ENCODE results near the gene RASD1. TPM values are rescaled to one million over a fixed set of nuclear protein-coding genes. Genes with fewer than 3 reads are reported as not detected.

Gene RASD1
- polyA plus RNA-seq, 1 of the 3 experiments (the other 2 are of a cell fraction): 0.43 TPM

DNA sequence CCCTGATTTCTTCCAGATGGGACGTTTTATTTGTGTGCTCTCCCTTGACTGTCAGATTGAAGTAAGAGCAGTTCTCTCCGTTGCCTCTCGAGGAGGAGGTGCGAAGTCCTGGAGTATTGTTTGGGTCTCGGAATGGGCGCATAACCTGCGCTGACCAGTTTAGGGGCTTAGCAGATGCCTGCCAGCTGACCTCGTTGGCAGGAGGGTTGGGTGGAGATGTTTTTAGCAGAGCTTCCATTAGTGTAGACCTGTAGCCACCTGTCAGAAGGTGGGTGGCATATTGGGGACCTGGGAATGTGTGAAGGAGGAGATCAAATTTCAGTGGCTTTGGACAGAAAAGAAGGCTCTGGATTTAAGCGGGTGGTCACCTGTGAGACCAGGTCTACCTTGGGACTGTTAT, 3.6 kb downstream of the RASD1 start (continued):
- TF ChIP-seq TEAD4 (IDR thresholded peaks at IDR 0.05; ENCODE audit: borderline replicate concordance, insufficient read depth) (no peak), POLR2AphosphoS5 (IDR thresholded peaks at IDR 0.05; ENCODE audit: low read depth, low read length) (no peak), EP300 (IDR thresholded peaks at IDR 0.05; ENCODE audit: borderline replicate concordance in 1 of 2, low read depth in 1 of 2, low read length in 1 of 2) (no peak), JUND (IDR thresholded peaks at IDR 0.05) (no peak)
- TF ChIP-seq, protein P1, sequence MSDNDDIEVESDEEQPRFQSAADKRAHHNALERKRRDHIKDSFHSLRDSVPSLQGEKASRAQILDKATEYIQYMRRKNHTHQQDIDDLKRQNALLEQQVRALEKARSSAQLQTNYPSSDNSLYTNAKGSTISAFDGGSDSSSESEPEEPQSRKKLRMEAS (IDR thresholded peaks at IDR 0.05; ENCODE audit: low read depth): no peak

DNA sequence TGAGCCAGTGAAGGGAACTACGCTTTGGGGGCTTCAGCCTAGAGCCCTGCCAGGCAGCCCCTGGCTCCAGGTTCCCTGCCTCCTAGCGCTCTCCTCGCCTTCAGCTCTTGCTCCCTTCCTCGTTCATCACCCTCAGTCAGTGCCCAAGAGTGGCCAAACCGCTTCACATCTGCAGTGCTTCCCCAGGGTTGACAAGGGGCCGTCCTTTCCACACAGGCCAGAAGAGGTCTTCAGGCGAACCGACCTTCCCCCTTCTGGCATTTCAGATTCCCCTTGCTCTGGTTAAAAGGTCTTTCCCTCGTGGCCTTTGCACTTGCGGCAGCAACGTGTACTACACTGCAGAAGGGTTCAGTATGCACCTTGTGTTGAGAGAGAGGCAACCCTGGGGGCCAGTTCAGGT, 4.1 kb downstream of the RASD1 start:
- Histone ChIP-seq H3K27me3 (ENCODE audit: insufficient read depth) (no peaks in the 10 kb centered on the region), H3K4me2 (no peak overlapping the region), H3K4me3 (ENCODE audit: low read depth in 2 of 2, low read length in 1 of 2) (no peak overlapping the region), H3K4me1 (ENCODE audit: control insufficient read depth in 1 of 2, insufficient read depth in 2 of 2, low read depth in 1 of 2, low read length in 1 of 2) (peaks cover 0 to 6% of the 10 kb centered on the region in 2 experiments; a peak in 1 of 4 replicates), H3K9me2 (no peaks in the 10 kb centered on the region), H3K9ac (no peak overlapping the region), H3K9me3 (no peaks in the 10 kb centered on the region), H3F3A (replicated peaks; ENCODE audit: insufficient read depth) (peaks cover 2% of the 10 kb centered on the region), H4K20me1 (ENCODE audit: insufficient read depth) (0 out of 2 replicates have a peak, but pooled peaks cover 5% of the 10 kb centered on the region), H2AFZ (ENCODE audit: low read depth) (no peak overlapping the region), H3K36me3 (replicated peaks in 1 of 2; ENCODE audit: control insufficient read depth in 1 of 2, insufficient read depth in 2 of 2, low read length in 1 of 2) (peaks cover 3 to 39% of the 10 kb centered on the region in 2 experiments), H3K79me2 (ENCODE audit: insufficient read depth) (no peaks in the 10 kb centered on the region; the same call in 1 of the 2 replicates), H3K27ac (ENCODE audit: low read depth in 2 of 2, low read length in 1 of 2) (no peak overlapping the region)
- no peak for DNase-seq
- ChIA-PET CTCF (interaction anchor here (1.0 to 4.0 kb wide), 3 partner anchors 77 to 136 kb away, joined by 3 to 18 read pairs (median 16); no protein-coding TSS in a partner anchor), POLR2A (no interaction called here)
- WGBS (ENCODE audit: low lambda C conversion rate): 93% methylated on average over 11 of the region's 11 CpGs
- no peak for TF ChIP-seq GABPA (IDR thresholded peaks at IDR 0.05; ENCODE audit: low read depth)
- TF ChIP-seq, protein P1 (IDR thresholded peaks at IDR 0.05; ENCODE audit: low read depth): no peak
- TF ChIP-seq, protein P2, sequence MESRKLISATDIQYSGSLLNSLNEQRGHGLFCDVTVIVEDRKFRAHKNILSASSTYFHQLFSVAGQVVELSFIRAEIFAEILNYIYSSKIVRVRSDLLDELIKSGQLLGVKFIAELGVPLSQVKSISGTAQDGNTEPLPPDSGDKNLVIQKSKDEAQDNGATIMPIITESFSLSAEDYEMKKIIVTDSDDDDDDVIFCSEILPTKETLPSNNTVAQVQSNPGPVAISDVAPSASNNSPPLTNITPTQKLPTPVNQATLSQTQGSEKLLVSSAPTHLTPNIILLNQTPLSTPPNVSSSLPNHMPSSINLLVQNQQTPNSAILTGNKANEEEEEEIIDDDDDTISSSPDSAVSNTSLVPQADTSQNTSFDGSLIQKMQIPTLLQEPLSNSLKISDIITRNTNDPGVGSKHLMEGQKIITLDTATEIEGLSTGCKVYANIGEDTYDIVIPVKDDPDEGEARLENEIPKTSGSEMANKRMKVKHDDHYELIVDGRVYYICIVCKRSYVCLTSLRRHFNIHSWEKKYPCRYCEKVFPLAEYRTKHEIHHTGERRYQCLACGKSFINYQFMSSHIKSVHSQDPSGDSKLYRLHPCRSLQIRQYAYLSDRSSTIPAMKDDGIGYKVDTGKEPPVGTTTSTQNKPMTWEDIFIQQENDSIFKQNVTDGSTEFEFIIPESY (IDR thresholded peaks at IDR 0.05; ENCODE audit: borderline replicate concordance, low read depth): no peak

DNA sequence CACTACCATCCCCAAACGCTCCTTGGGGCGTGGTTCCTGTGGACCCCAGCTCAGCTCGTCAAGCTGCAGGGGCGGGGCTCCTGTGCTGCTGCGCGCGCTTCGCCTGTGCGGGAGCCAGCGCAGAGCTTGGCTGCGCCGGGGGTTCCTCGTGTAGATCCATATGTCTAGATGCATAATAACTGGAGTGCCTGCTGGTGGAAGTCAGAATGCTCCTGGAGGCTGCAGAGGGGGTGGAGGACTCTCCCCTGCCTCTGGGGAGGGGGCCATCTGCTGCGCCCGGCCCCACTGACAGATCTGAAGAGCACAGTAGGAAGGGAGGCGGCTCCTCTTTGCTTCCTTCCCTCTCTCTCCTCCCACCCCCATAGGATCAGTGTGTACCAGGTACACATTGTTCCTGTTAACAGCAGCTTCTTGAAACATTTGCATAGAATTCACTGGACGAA, 4.6 kb downstream of the RASD1 start:
- Histone ChIP-seq H3K79me2 (ENCODE audit: insufficient read depth) (no peaks in the 10 kb centered on the region; the same call in 1 of the 2 replicates), H3K27me3 (ENCODE audit: insufficient read depth) (no peaks in the 10 kb centered on the region), H3K4me2 (no peak overlapping the region), H3K4me3 (ENCODE audit: low read depth in 2 of 2, low read length in 1 of 2) (no peak overlapping the region), H3K9ac (no peak overlapping the region), H3K9me2 (no peaks in the 10 kb centered on the region), H2AFZ (ENCODE audit: low read depth) (no peak overlapping the region), H4K20me1 (ENCODE audit: insufficient read depth) (0 out of 2 replicates have a peak, but pooled peaks cover 5% of the 10 kb centered on the region), H3K27ac (ENCODE audit: low read depth in 2 of 2, low read length in 1 of 2) (no peak overlapping the region), H3K4me1 (ENCODE audit: control insufficient read depth in 1 of 2, insufficient read depth in 2 of 2, low read depth in 1 of 2, low read length in 1 of 2) (peaks cover 0 to 3% of the 10 kb centered on the region in 2 experiments; a peak in 1 of 4 replicates), H3K36me3 (replicated peaks in 1 of 2; ENCODE audit: control insufficient read depth in 1 of 2, insufficient read depth in 2 of 2, low read length in 1 of 2) (peaks cover 3 to 39% of the 10 kb centered on the region in 2 experiments), H3K9me3 (no peaks in the 10 kb centered on the region), H3F3A (replicated peaks; ENCODE audit: insufficient read depth) (peaks cover 2% of the 10 kb centered on the region)
- DNase-seq: no peak
- POLR2A ChIA-PET: no interaction called here
- 90% methylated on average over 6 of the region's 17 CpGs for WGBS (ENCODE audit: low lambda C conversion rate)
- CTCF ChIA-PET: interaction anchor here (0.5 to 4.0 kb wide), 7 partner anchors 50 to 484 kb away, joined by 3 to 18 read pairs (median 4); no protein-coding TSS in a partner anchor
- no peak for TF ChIP-seq RXRA (IDR thresholded peaks at IDR 0.05; ENCODE audit: borderline replicate concordance, low read depth)
- TF ChIP-seq, protein P3, sequence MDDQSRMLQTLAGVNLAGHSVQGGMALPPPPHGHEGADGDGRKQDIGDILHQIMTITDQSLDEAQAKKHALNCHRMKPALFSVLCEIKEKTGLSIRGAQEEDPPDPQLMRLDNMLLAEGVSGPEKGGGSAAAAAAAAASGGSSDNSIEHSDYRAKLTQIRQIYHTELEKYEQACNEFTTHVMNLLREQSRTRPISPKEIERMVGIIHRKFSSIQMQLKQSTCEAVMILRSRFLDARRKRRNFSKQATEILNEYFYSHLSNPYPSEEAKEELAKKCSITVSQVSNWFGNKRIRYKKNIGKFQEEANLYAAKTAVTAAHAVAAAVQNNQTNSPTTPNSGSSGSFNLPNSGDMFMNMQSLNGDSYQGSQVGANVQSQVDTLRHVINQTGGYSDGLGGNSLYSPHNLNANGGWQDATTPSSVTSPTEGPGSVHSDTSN (IDR thresholded peaks at IDR 0.05): no peak
- no peak for TF ChIP-seq TAF1 (IDR thresholded peaks at IDR 0.05; ENCODE audit: borderline replicate concordance, low read depth, low read length)
- TF ChIP-seq POLR2AphosphoS5 (IDR thresholded peaks at IDR 0.05; ENCODE audit: low read depth, low read length): no peak
- TF ChIP-seq, protein P4, sequence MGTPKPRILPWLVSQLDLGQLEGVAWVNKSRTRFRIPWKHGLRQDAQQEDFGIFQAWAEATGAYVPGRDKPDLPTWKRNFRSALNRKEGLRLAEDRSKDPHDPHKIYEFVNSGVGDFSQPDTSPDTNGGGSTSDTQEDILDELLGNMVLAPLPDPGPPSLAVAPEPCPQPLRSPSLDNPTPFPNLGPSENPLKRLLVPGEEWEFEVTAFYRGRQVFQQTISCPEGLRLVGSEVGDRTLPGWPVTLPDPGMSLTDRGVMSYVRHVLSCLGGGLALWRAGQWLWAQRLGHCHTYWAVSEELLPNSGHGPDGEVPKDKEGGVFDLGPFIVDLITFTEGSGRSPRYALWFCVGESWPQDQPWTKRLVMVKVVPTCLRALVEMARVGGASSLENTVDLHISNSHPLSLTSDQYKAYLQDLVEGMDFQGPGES (IDR thresholded peaks at IDR 0.05; ENCODE audit: low read depth, low read length): no peak
- TF ChIP-seq, protein P2 (IDR thresholded peaks at IDR 0.05; ENCODE audit: borderline replicate concordance, low read depth): no peak
- TF ChIP-seq NFIC (IDR thresholded peaks at IDR 0.05; ENCODE audit: borderline replicate concordance): no peak
- TF ChIP-seq, protein P1 (IDR thresholded peaks at IDR 0.05; ENCODE audit: low read depth): no peak
- TF ChIP-seq, protein P5, sequence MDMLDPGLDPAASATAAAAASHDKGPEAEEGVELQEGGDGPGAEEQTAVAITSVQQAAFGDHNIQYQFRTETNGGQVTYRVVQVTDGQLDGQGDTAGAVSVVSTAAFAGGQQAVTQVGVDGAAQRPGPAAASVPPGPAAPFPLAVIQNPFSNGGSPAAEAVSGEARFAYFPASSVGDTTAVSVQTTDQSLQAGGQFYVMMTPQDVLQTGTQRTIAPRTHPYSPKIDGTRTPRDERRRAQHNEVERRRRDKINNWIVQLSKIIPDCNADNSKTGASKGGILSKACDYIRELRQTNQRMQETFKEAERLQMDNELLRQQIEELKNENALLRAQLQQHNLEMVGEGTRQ (IDR thresholded peaks at IDR 0.05; ENCODE audit: borderline replicate concordance, low read depth, low read length): no peak
- TF ChIP-seq SMC3 (IDR thresholded peaks at IDR 0.05; ENCODE audit: low read depth, low read length): no peak
- no peak for TF ChIP-seq TEAD4 (IDR thresholded peaks at IDR 0.05; ENCODE audit: borderline replicate concordance, insufficient read depth)
- no peak for TF ChIP-seq GATA2 (CRISPR knock-in tag; IDR thresholded peaks at IDR 0.05)

Measured in SK-N-SH (cell line).